ENCODE data around the gene A3GALT2. TPM values are rescaled to one million over a fixed set of nuclear protein-coding genes. Genes with fewer than 3 reads are reported as not detected.

A3GALT2 gene
- total and polyA plus RNA-seq, 9 of the 15 experiments (the other 6 are each of a cell fraction or from before 2014, with no cell fraction given): not detected

DNA sequence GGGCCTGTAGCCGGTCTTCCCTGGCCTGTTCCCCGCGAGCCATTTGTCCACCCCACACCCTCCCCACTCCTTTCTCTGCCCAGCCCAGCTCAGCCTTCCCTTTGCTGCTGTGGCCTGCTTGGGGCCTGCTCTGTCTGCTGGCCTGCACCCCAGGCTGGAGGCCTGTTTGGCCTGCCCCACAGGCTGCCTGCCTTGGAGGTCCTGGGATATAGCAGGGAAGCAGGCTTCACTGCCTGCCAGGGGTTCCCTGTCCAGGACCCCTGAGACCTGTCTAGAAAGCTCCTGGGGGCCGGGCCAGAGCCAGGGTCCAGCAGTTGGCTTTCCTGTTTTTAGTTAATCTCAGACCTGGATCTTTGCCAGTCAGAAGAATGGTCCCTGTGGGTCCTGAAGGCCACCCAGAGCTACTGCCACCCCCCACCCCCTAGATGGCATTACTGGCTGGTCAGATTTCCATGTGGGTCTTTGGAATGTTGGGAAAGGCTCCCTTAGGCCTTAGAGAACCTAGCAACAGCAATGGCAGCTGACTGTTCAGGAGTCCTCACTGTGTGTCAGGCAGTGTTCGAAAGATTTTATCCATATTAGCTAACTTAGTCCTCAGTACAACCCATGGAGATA is 56.9 kb downstream of the A3GALT2 start:
- FAIRE-seq: no peak

More for the DNA sequence above, 56.9 kb downstream of the A3GALT2 start:
- BruUV-seq (replicated peaks): no TSS peak
- H4K20me1 ChIP-seq (replicated peaks; ENCODE audit: control insufficient read depth, insufficient read depth, low read length): peaks cover 10% of the 10 kb centered on the region; the same call in 1 of the 2 replicates
- POLR2A ChIA-PET: no interaction called here
- H2AFZ ChIP-seq (ENCODE audit: low read depth, low read length): no peak overlapping the region
- TF ChIP-seq RNF2 (IDR thresholded peaks at IDR 0.05): no peak
- TF ChIP-seq BRD4 (IDR thresholded peaks at IDR 0.05): no peak
- TF ChIP-seq, protein P1, sequence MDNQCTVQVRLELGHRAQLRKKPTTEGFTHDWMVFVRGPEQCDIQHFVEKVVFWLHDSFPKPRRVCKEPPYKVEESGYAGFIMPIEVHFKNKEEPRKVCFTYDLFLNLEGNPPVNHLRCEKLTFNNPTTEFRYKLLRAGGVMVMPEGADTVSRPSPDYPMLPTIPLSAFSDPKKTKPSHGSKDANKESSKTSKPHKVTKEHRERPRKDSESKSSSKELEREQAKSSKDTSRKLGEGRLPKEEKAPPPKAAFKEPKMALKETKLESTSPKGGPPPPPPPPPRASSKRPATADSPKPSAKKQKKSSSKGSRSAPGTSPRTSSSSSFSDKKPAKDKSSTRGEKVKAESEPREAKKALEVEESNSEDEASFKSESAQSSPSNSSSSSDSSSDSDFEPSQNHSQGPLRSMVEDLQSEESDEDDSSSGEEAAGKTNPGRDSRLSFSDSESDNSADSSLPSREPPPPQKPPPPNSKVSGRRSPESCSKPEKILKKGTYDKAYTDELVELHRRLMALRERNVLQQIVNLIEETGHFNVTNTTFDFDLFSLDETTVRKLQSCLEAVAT (IDR thresholded peaks at IDR 0.05): no peak
- TF ChIP-seq ZNF584 (CRISPR knock-in tag; IDR thresholded peaks at IDR 0.05; ENCODE audit: low read depth): no peak
- TF ChIP-seq ZNF274 (IDR thresholded peaks at IDR 0.05; ENCODE audit: borderline replicate concordance, low read depth, low read length): no peak
- TF ChIP-seq ETV1 (tag; conservative IDR thresholded peaks at IDR 0.05; ENCODE audit: low read depth): no peak
- TF ChIP-seq, protein P2, sequence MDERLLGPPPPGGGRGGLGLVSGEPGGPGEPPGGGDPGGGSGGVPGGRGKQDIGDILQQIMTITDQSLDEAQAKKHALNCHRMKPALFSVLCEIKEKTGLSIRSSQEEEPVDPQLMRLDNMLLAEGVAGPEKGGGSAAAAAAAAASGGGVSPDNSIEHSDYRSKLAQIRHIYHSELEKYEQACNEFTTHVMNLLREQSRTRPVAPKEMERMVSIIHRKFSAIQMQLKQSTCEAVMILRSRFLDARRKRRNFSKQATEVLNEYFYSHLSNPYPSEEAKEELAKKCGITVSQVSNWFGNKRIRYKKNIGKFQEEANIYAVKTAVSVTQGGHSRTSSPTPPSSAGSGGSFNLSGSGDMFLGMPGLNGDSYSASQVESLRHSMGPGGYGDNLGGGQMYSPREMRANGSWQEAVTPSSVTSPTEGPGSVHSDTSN (CRISPR knock-in tag; IDR thresholded peaks at IDR 0.05; ENCODE audit: low read depth): no peak
- TF ChIP-seq, protein P2 (tag; conservative IDR thresholded peaks at IDR 0.05; ENCODE audit: low read depth): no peak
- TF ChIP-seq SMAD3 (CRISPR knock-in tag; conservative IDR thresholded peaks at IDR 0.05): no peak
- no peak for TF ChIP-seq ETV6 (IDR thresholded peaks at IDR 0.05; ENCODE audit: borderline replicate concordance in 1 of 2, low read depth in 2 of 2, low read length in 1 of 2)
- TF ChIP-seq ETV6 (CRISPR knock-in tag; IDR thresholded peaks at IDR 0.05; ENCODE audit: borderline replicate concordance): no peak
- H3K9ac ChIP-seq (ENCODE audit: insufficient read depth in 1 of 2, low read depth in 2 of 2, low read length in 2 of 2): no peak overlapping the region
- intact Hi-C loops (cut with micrococcal nuclease) (no loop called here), in situ Hi-C loops (cut with MboI) (no loop called here)
- H3K79me2 ChIP-seq (ENCODE audit: control insufficient read depth, insufficient read depth, low read length): no peaks in the 10 kb centered on the region
- CTCF ChIA-PET (ENCODE audit: low intra/inter-chr PET ratio): no interaction called here
- H3K36me3 ChIP-seq (ENCODE audit: control insufficient read depth, insufficient read depth, low read length): no peaks in the 10 kb centered on the region
- H3K4me3 ChIP-seq: no peak overlapping the region
- H3K9me3 ChIP-seq (replicated peaks; ENCODE audit: control insufficient read depth, insufficient read depth, low read depth, low read length): no peaks in the 10 kb centered on the region
- H3K9me1 ChIP-seq (ENCODE audit: control insufficient read depth, insufficient read depth, low read length): no peaks in the 10 kb centered on the region
- ATAC-seq (no peak), DNase-seq (ENCODE audit: extremely low read depth in 1 of 4, low spot score in 3 of 4) (no peak)
- 0 out of 5 replicates have a peak, but pooled peaks cover 0 to 2% of the 10 kb centered on the region in 2 experiments for H3K4me1 ChIP-seq (replicated peaks in 1 of 2; ENCODE audit: control insufficient read depth in 2 of 2, insufficient read depth in 2 of 2, low read length in 2 of 2)
- H3K27ac ChIP-seq (ENCODE audit: extremely low read depth, low read depth, low read length): no peak overlapping the region
- WGBS (ENCODE audit: insufficient coverage, low coverage, missing lambda C conversion rate): under 1% methylated on average over 5 of the region's 5 CpGs
- peaks cover 4 to 45% of the 10 kb centered on the region in 2 experiments; a peak in 4 of 5 replicates for H3K27me3 ChIP-seq (ENCODE audit: control insufficient read depth in 2 of 2, insufficient read depth in 2 of 2, low read length in 2 of 2)
- no peak overlapping the region for H3K4me2 ChIP-seq (ENCODE audit: insufficient read depth, low read length)
